GM21515 (cell line): ENCODE data around the gene SNRPD3.
"Not testable (repeated sequence)": the region's sequence is repeated elsewhere in the genome, so short reads cannot be mapped to it uniquely, and the experiment has no call there.

Source experiments
- ATAC-seq: cut with Tn5 transposase; IDR thresholded peaks from one replicate; pipeline ENCODE4 v1.9.1; 2021; ENCODE audit not compliant: unreplicated experiment

The SNRPD3 gene

DNA sequence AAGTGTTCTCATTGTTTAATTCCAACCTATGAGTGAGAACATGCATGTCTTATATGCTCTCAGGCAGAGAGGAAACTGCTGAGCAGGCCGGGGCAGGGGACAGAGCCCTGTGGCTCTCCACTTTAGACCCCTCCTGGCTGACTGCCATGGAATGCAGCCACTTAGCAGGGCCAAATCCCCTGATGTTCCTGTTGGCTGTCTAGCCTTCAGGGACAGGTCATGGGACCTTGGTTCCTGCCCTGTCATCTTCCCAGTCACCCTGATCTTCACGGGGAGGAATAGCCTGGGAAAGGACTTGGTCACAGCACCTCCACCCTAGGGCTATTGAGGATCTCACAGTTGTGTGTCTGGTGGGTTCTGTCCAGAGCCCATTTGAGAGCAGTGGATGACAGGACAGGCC is 50.5 kb downstream of the SNRPD3 start:
- ATAC-seq: not testable (repeated sequence)

DNA sequence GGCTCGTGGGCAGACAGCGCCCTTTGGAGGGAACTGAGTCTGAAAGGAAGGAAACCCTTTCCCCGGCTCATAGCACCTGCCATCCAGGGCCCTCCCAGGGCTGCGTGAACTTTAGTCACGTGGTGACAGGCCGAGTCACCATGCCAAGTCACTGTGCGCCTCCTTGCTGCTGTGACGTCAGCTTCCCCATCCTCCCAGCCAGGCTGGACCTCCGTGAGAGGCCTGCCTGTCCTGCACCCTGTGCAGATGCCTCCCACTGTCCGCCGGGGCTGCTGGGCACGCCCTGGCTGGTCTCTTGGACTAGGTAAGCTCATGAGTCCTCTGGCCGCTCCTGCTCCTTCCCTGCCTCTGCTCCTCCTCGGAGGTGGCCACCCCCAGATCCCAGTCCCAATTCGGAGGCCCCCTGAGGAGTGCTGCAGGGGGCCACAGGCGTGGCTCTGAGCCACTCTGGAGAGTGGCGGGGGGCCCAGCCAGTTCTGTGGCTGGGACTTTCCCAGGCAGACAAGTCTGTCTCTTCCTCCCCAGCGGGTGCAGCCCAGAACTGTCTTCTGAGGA is 51.7 kb downstream of the SNRPD3 start:
- peak; percentile 69 for ATAC-seq

DNA sequence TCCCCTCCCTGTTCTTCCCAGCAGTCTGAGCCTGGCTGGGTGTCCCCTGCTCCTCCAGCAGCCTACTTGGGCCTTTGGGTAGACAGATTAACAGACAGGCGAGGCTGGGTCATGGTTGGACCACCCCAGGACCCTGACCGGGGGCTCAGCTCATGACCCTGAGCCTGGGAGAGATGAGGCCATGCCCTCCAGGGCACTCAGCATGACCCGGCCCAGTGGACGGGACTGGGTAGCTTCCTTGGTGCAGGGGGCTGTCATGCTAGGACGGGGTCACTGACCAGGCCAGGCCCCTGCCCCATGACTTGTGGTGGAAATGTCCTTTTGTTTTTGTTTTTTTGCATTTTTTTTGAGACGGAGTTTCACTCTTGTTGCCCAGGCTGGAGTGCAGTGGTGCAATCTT is 52.5 kb downstream of the SNRPD3 start:
- not testable (repeated sequence) for ATAC-seq

DNA sequence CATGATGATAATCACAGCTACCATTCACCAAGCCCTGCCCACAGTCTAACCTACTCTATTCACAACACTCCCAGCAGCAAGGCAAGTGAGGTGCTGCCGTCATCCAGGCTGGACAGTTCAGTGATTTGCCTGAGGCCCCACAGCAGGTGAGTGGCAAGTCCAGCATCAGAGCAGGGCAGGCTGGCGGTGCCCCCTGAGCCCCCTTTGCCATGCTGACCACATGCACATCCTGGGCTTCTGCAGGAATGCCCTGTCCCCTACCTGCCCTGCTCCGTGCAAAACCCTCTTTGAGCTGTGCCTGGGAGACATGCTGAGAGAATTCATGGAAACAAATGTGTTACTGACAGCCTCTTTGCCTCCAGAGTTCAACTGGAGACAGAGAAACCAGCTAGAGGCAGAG is 54.1 kb downstream of the SNRPD3 start:
- ATAC-seq: not testable (repeated sequence)

DNA sequence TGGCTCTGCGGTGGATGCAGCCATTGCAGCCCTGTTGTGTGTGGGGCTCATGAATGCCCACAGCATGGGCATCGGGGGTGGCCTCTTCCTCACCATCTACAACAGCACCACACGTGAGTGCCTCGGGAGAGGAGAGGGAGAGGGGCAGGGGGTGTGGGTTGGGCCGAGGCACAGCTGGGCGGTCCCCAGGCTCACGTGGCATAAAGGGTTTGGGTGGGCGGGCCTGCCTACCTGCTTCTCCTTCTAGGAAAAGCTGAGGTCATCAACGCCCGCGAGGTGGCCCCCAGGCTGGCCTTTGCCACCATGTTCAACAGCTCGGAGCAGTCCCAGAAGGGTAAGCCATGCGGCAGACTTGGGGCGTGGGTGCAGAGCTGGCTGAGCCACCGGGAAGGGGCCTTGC is 59.0 kb downstream of the SNRPD3 start:
- not testable (repeated sequence) for ATAC-seq

DNA sequence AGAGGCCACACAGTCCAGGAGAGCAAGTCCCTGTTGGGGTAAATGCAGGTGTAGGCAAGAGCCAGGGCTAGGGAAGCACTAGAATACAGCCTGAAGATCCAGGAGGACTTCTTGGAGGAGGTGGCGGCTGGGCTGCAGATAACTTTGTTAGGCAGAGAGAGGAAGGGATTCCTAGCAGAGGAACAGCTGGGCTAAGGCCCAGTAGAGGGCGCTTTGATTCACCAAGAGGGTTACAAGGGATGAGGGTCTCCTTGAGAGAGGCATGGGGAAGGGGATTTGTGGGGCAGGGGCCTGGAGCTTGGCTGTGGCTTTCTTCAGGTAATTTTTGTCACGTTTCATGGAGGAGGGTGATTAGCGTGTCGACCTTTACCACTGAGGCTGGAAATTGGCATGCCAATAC is 65.4 kb downstream of the SNRPD3 start:
- ATAC-seq: not testable (repeated sequence)

DNA sequence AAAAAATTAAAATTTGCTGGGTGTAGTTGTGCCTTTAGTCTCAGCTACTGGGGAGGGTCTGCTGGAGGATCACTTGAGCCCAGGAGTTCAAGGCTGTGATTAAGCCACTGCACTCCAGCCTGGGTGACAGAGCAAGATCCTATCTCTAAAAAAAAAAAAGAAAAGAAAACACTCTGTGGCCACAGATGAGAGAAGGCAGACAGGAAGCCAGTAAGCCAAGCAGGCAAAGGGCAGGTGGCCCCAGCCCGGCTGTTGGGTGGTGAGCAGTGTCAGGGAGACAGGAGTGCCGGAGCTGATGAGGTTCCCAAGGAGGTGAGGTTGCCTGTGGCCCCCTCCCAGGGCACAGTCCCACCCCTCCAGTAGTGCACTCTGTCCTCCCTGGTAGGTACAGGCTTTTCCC is 66.8 kb downstream of the SNRPD3 start:
- ATAC-seq: not testable (repeated sequence)
